Measurements from ENCODE around the gene NUP210L. TPM values are rescaled to one million over a fixed set of nuclear protein-coding genes. Genes with fewer than 3 reads are reported as not detected.

Gene NUP210L
- total RNA-seq, 4 donors from 2014 or later = 0.13 to 0.38 (median 0.22) TPM; not detected in 1

DNA sequence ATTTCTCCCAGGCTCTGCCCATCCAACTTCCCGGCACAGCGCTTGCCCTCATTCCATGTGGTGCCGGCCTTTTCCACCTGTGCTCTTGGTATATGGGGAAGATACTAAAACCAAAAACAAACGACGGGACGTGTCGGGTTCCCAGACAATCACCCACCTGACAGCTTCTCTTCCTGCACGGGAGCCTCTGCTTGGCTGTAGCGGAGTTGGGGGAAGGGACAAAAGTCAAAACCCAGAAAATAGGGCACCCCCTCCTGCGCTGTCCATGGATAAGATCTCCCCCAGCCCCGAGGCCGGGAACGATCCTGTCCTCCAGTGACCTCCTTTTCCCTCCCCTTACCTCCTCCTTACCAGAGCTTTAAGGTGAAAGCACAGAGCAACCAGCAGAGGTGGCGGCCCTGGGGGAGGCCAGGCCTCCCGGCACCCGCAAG, 178.0 kb downstream of the NUP210L start:
- DNase-seq = peak in 1 of 2 donors; percentile 6
- Histone ChIP-seq H3K4me3 (replicated peaks in 1 of 3) (peak overlapping the region; percentile 90 to 98 (median 92)), H3K4me1 (peaks cover 13 to 14% of the 10 kb centered on the region in 2 donors), H3K27me3 (no peaks in the 10 kb centered on the region), H3K27ac (peak overlapping the region; percentile 90 to 94 (median 90)), H3K36me3 (peaks cover 20 to 22% of the 10 kb centered on the region in 2 donors), H3K9me3 (no peaks in the 10 kb centered on the region)
- intact Hi-C loops (cut with DNase I) = no loop called here
- WGBS, 2 donors = 0 to 2% methylated on average over 12 to 16 of the region's 16 CpGs
- no peak for TF ChIP-seq POLR2A (IDR thresholded peaks at IDR 0.05)
- TF ChIP-seq, protein P1, sequence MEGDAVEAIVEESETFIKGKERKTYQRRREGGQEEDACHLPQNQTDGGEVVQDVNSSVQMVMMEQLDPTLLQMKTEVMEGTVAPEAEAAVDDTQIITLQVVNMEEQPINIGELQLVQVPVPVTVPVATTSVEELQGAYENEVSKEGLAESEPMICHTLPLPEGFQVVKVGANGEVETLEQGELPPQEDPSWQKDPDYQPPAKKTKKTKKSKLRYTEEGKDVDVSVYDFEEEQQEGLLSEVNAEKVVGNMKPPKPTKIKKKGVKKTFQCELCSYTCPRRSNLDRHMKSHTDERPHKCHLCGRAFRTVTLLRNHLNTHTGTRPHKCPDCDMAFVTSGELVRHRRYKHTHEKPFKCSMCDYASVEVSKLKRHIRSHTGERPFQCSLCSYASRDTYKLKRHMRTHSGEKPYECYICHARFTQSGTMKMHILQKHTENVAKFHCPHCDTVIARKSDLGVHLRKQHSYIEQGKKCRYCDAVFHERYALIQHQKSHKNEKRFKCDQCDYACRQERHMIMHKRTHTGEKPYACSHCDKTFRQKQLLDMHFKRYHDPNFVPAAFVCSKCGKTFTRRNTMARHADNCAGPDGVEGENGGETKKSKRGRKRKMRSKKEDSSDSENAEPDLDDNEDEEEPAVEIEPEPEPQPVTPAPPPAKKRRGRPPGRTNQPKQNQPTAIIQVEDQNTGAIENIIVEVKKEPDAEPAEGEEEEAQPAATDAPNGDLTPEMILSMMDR (IDR thresholded peaks at IDR 0.05) = no peak

GRCh38 chr1:153973525-153973924, 181.3 kb downstream of the NUP210L start:
- Histone ChIP-seq H3K36me3 (peaks cover 20 to 22% of the 10 kb centered on the region in 2 donors), H3K4me1 (peaks cover 18 to 19% of the 10 kb centered on the region in 2 donors), H3K27ac (no peak overlapping the region), H3K9me3 (no peaks in the 10 kb centered on the region), H3K27me3 (no peaks in the 10 kb centered on the region), H3K4me3 (replicated peaks in 1 of 3) (no peak overlapping the region)
- DNase-seq = no peak
- intact Hi-C loops (cut with DNase I) = no loop called here
- TF ChIP-seq, protein P1 (IDR thresholded peaks at IDR 0.05) = no peak
- TF ChIP-seq POLR2A (IDR thresholded peaks at IDR 0.05) = no peak
- 81 to 90% methylated on average over 6 to 7 of the region's 7 CpGs for whole genome bisulfite sequencing, 2 donors

- Histone ChIP-seq H3K4me3 (replicated peaks in 1 of 3) (no peak overlapping the region), H3K27me3 (no peaks in the 10 kb centered on the region), H3K4me1 (peaks cover 16 to 23% of the 10 kb centered on the region in 2 donors), H3K27ac (no peak overlapping the region), H3K9me3 (no peaks in the 10 kb centered on the region), H3K36me3 (peaks cover 20 to 22% of the 10 kb centered on the region in 2 donors)
- WGBS, 2 donors = 90 to 92% methylated on average over 3 of the region's 3 CpGs
- no peak for DNase-seq
- intact Hi-C loops (cut with DNase I) = no loop called here
- TF ChIP-seq, protein P1 (IDR thresholded peaks at IDR 0.05) = no peak
Measured at GRCh38 chr1:153973071-153973470, 181.8 kb downstream of the NUP210L start.

- Histone ChIP-seq H3K27ac (no peak overlapping the region), H3K4me1 (peaks cover 16 to 19% of the 10 kb centered on the region in 2 donors), H3K27me3 (no peaks in the 10 kb centered on the region), H3K4me3 (replicated peaks in 1 of 3) (no peak overlapping the region), H3K9me3 (no peaks in the 10 kb centered on the region), H3K36me3 (peaks cover 15% of the 10 kb centered on the region in 2 donors)
- 92 to 94% methylated on average over 2 of the region's 2 CpGs for WGBS, 2 donors
- TF ChIP-seq, protein P1 (IDR thresholded peaks at IDR 0.05) = no peak
- no peak for TF ChIP-seq POLR2A (IDR thresholded peaks at IDR 0.05)
- intact Hi-C loops (cut with DNase I) = no loop called here
- no peak for DNase-seq
Measured at GRCh38 chr1:153970346-153970745, 184.5 kb downstream of the NUP210L start.

DNA sequence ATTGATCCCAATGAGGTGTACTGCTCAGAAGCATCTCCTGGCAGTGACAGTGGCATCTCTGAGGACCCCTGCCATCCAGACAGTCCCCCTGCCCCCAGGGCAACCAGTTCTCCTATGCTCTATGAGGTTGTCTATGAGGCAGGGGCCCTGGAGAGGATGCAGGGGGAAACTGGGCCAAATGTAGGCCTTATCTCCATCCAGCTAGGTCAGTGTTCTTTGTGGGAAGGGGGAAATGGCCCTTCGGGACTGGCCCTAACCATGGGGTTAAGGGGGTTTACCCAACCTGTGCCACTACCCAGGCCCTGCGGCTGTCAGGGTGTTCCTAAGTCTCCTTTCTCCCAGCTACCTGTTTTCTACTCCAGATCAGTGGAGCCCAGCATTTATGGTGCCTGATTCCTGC, 185.9 kb downstream of the NUP210L start:
- H3K36me3 ChIP-seq = peaks cover 1 to 3% of the 10 kb centered on the region in 2 donors
- 87 to 93% methylated on average over 2 of the region's 2 CpGs for WGBS, 2 donors
- intact Hi-C loops (cut with DNase I) = no loop called here
- no peaks in the 10 kb centered on the region for H3K27me3 ChIP-seq
- peak overlapping the region in 2 of 3 donors; percentile 93 to 98 for H3K27ac ChIP-seq
- H3K9me3 ChIP-seq = no peaks in the 10 kb centered on the region
- no peak for TF ChIP-seq POLR2A (IDR thresholded peaks at IDR 0.05)
- TF ChIP-seq, protein P1 (IDR thresholded peaks at IDR 0.05) = no peak
- peaks cover 18 to 31% of the 10 kb centered on the region in 2 donors for H3K4me1 ChIP-seq
- H3K4me3 ChIP-seq (replicated peaks in 1 of 3) = peak overlapping the region in 1 of 3 donors; percentile 46
- DNase-seq = no peak

Data from thyroid gland (tissue), 4 donors.